Liver (tissue), 9 donors: ENCODE measurements around the gene R3HCC1L. TPM values are rescaled to one million over a fixed set of nuclear protein-coding genes. Genes with fewer than 3 reads are reported as not detected.

Source experiments
- DNase-seq: peaks from one replicate; pipeline ENCODE4 v3.0.0-alpha.2; 2017; ENCODE audit warnings: low spot score
- H3K27ac ChIP-seq, 2 donors: one replicate each; pipeline ENCODE4 v1.7.0; 2013; ENCODE audit warnings: inconsistent platforms in 2 of 2, low read length in 2 of 2, control low read depth in 1 of 2, low read depth in 1 of 2, mild to moderate bottlenecking in 1 of 2
- H3K27me3 ChIP-seq, 4 donors: one replicate each; pipeline versions ENCODE4 v1.6.1 to v1.7.0; 2013; ENCODE audit warnings: low read length in 3 of 4, inconsistent platforms in 1 of 4, mild to moderate bottlenecking in 1 of 4, moderate library complexity in 1 of 4; ENCODE audit not compliant: control insufficient read depth in 4 of 4, insufficient read depth in 4 of 4
- H3K36me3 ChIP-seq, 4 donors: one replicate each; pipeline versions ENCODE4 v1.6.1 to v1.7.0; 2013; ENCODE audit warnings: low read length in 3 of 4, mild to moderate bottlenecking in 3 of 4, low read depth in 1 of 4, moderate library complexity in 1 of 4; ENCODE audit not compliant: control insufficient read depth in 4 of 4, insufficient read depth in 3 of 4
- H3K4me1 ChIP-seq, 4 donors: one replicate each; pipeline versions ENCODE4 v1.6.1 to v1.7.0; 2013; ENCODE audit warnings: low read length in 3 of 4, mild to moderate bottlenecking in 3 of 4, moderate library complexity in 1 of 4; ENCODE audit not compliant: control insufficient read depth in 4 of 4, insufficient read depth in 4 of 4
- H3K4me3 ChIP-seq, 3 donors: one replicate each; pipeline versions ENCODE4 v1.6.1 to v1.7.0; 2013; ENCODE audit warnings: low read length in 3 of 3, control low read depth in 1 of 3, low read depth in 1 of 3, mild to moderate bottlenecking in 1 of 3
- H3K9ac ChIP-seq, 2 donors: one replicate each; pipeline ENCODE4 v1.7.0; 2013; ENCODE audit warnings: low read length in 2 of 2, mild to moderate bottlenecking in 2 of 2, moderate library complexity in 2 of 2, control low read depth in 1 of 2, low read depth in 1 of 2
- H3K9me3 ChIP-seq, 4 donors: one replicate each; pipeline versions ENCODE4 v1.6.1 to v1.7.0; 2013; ENCODE audit warnings: low read length in 3 of 4; ENCODE audit not compliant: control insufficient read depth in 4 of 4
- EGR1 ChIP-seq, 2 donors: IDR thresholded peaks; 2 replicates each; pipeline ENCODE4 v1.6.1; 2016 to 2018; ENCODE audit warnings: antibody characterized with exemption in 2 of 2, low read depth in 2 of 2
- FOXA1 ChIP-seq: IDR thresholded peaks from 2 replicates; pipeline ENCODE4 v1.6.1; 2016; ENCODE audit warnings: antibody characterized with exemption
- FOXA2 ChIP-seq: IDR thresholded peaks from 2 replicates; pipeline ENCODE4 v1.6.1; 2016; ENCODE audit warnings: antibody characterized with exemption
- GABPA ChIP-seq, 2 donors: IDR thresholded peaks in 1 of 2; conservative IDR thresholded peaks in 1 of 2; 2 replicates each; pipeline ENCODE4 v1.6.1; 2016; ENCODE audit warnings: antibody characterized with exemption in 2 of 2, mild to moderate bottlenecking in 1 of 2, moderate library complexity in 1 of 2
- HNF4A ChIP-seq, 2 donors: conservative IDR thresholded peaks; 2 replicates each; pipeline ENCODE4 v1.6.1; 2016; ENCODE audit warnings: antibody characterized with exemption in 2 of 2, mild to moderate bottlenecking in 2 of 2
- JUND ChIP-seq, 2 donors: IDR thresholded peaks; 2 replicates each; pipeline ENCODE4 v1.6.1; 2016; ENCODE audit warnings: antibody characterized with exemption in 2 of 2
- NR2F2 ChIP-seq: IDR thresholded peaks from 2 replicates; pipeline ENCODE4 v1.6.1; 2016; ENCODE audit warnings: antibody characterized with exemption
- RAD21 ChIP-seq, 2 donors: IDR thresholded peaks; 2 replicates each; pipeline ENCODE4 v1.6.1; 2016; ENCODE audit warnings: antibody characterized with exemption in 2 of 2, mild to moderate bottlenecking in 2 of 2
- SP1 ChIP-seq: IDR thresholded peaks from 2 replicates; pipeline ENCODE4 v1.6.1; 2018; ENCODE audit warnings: antibody characterized with exemption, mild to moderate bottlenecking
- TAF1 ChIP-seq: conservative IDR thresholded peaks from 2 replicates; pipeline ENCODE4 v1.6.1; 2016; ENCODE audit warnings: antibody characterized with exemption, mild to moderate bottlenecking
- YY1 ChIP-seq: IDR thresholded peaks from 2 replicates; pipeline ENCODE4 v1.6.1; 2016; ENCODE audit warnings: antibody characterized with exemption, mild to moderate bottlenecking
- WGBS: extraction: QIAGEN DNeasy Blood & Tissue Kit; methylation state at CpG from one replicate; pipeline ENCODE4 v1.1.7; 2013; 5-methylcytosine and 5-hydroxymethylcytosine counted together
- polyA plus RNA-seq, 2 donors: library from polyadenylated mRNA; stranded (reverse) in 1 of 2; unstranded in 1 of 2; fragments of 200-250 nt in 1 of 2; fragments of >200 nt in 1 of 2; fragmentation: Nextera tagmentation in 1 of 2; extraction: Ambion mirVana in 1 of 2; gene quantifications; one replicate each; pipeline versions ENCODE4 v1.2.1 to v1.2.3, GENCODE V29; 2013 to 2015
- total RNA-seq, 2 donors: library from RNA; depleted of rRNA; stranded (reverse); fragments of >200 nt; gene quantifications; one replicate each; pipeline ENCODE4 v1.2.3, GENCODE V29; 2014
- TF ChIP-seq, protein P1 (sequence below): IDR thresholded peaks from 2 replicates; pipeline ENCODE4 v1.6.1; 2016; ENCODE audit warnings: antibody characterized with exemption
- TF ChIP-seq, protein P2 (sequence below): IDR thresholded peaks from 2 replicates; pipeline ENCODE4 v1.6.1; 2016; ENCODE audit warnings: antibody characterized with exemption
- TF ChIP-seq, protein P3 (sequence below): IDR thresholded peaks from 2 replicates; pipeline ENCODE4 v1.6.1; 2016; ENCODE audit warnings: antibody characterized with exemption
- TF ChIP-seq, protein P4 (sequence below): fragments of 150-350 bp; IDR thresholded peaks from 2 replicates; pipeline ENCODE4 v1.5.1; 2017; ENCODE audit warnings: improper control_type of control experiment, low read depth, low read length; ENCODE audit not compliant: missing input control
- TF ChIP-seq, protein P5 (sequence below): IDR thresholded peaks from 2 replicates; pipeline ENCODE4 v1.6.1; 2016; ENCODE audit warnings: antibody characterized with exemption, mild to moderate bottlenecking
- donor health status: healthy.
- donor health status: healthy.
- donor health status: healthy.
- donor health status: healthy.
- donor health status: healthy.

Gene R3HCC1L
- total and polyA plus RNA-seq, 4 donors: 3.2 to 11.2 (median 7.4) TPM

DNA sequence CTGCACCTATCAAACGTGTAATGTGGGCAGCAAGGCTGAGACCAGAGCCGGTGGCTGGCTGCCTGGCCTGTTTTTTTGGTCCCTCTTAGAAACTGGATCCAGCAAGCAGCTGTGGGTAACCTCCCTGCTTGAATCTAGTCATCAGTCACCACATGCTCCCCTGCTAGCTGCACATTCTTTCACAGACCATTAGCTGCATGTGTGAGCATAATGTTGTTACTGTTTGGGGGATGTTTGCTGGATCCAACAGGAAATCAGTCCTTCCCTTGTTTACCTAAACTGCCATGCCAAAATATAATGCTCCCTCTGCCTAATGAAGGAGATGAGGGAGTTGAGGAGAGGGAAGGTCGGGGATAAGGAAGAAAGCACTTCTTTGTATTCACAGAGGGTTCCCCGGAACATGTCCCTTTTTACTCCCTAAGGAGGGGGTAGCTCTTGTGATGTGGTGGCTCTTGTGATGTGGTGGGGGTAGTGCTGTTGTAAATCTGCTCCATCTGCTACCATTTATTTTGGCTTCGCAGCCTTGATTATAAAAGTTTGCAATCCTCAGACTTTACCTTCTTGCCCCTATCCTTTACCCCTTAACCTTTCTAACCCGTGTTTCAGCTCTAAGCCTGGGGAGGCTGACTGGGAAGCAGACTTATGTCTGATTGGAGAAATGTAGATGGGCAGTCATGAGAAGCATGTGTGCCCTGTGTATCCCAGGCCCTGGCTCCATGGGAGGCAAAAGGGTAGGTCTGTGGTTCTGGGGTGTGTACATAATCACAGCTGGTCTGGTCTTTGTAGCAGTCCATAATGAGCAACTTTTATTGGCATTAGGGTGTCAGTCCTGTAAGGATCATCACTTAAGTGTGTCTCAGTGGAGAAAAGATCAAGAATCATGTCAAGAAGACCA, 112.7 kb downstream of the R3HCC1L start:
- H3K36me3 ChIP-seq: peaks cover 3 to 29% (median 23%) of the 10 kb centered on the region in 4 donors
- DNase-seq: no peak

DNA sequence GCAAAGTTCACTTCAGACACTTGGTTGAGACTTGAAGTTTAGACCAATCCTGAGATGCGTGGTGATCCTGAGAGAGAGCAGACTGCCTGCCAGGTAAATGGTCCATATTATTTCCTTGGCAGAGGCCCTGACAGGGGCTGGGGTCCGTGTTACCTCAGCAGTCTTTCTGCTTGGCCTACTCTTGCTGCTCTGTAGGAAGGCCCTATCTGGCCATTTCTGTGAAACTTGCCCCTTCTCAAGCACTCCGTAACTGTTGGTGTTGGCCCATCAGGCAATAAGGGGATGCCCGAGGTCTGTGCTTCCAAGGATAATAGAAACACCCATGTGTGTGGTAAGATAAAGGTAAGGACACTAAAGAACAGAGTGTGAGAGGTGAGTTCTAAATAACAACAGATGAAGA, 113.6 kb downstream of the R3HCC1L start:
- no peak overlapping the region for H3K4me3 ChIP-seq
- no peaks in the 10 kb centered on the region for H3K9me3 ChIP-seq
- peaks cover 3 to 29% (median 21%) of the 10 kb centered on the region in 4 donors for H3K36me3 ChIP-seq
- no peak overlapping the region for H3K27ac ChIP-seq
- H3K27me3 ChIP-seq: no peaks in the 10 kb centered on the region
- 93% methylated on average over 4 of the region's 4 CpGs for WGBS
- no peak overlapping the region for H3K9ac ChIP-seq
- DNase-seq: no peak
- peaks cover 0 to 8% (median 2%) of the 10 kb centered on the region in 4 donors for H3K4me1 ChIP-seq
- TF ChIP-seq, protein P1, sequence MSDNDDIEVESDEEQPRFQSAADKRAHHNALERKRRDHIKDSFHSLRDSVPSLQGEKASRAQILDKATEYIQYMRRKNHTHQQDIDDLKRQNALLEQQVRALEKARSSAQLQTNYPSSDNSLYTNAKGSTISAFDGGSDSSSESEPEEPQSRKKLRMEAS: no peak
- no peak for TF ChIP-seq YY1
- TF ChIP-seq, protein P2, sequence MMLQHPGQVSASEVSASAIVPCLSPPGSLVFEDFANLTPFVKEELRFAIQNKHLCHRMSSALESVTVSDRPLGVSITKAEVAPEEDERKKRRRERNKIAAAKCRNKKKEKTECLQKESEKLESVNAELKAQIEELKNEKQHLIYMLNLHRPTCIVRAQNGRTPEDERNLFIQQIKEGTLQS: no peak
- TF ChIP-seq, protein P3, sequence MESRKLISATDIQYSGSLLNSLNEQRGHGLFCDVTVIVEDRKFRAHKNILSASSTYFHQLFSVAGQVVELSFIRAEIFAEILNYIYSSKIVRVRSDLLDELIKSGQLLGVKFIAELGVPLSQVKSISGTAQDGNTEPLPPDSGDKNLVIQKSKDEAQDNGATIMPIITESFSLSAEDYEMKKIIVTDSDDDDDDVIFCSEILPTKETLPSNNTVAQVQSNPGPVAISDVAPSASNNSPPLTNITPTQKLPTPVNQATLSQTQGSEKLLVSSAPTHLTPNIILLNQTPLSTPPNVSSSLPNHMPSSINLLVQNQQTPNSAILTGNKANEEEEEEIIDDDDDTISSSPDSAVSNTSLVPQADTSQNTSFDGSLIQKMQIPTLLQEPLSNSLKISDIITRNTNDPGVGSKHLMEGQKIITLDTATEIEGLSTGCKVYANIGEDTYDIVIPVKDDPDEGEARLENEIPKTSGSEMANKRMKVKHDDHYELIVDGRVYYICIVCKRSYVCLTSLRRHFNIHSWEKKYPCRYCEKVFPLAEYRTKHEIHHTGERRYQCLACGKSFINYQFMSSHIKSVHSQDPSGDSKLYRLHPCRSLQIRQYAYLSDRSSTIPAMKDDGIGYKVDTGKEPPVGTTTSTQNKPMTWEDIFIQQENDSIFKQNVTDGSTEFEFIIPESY: no peak
- TF ChIP-seq EGR1 (IDR thresholded peaks at IDR 0.05; ENCODE audit: low read depth in 2 of 2): no peak
- TF ChIP-seq FOXA1: no peak
- no peak for TF ChIP-seq TAF1
- TF ChIP-seq, protein P4, sequence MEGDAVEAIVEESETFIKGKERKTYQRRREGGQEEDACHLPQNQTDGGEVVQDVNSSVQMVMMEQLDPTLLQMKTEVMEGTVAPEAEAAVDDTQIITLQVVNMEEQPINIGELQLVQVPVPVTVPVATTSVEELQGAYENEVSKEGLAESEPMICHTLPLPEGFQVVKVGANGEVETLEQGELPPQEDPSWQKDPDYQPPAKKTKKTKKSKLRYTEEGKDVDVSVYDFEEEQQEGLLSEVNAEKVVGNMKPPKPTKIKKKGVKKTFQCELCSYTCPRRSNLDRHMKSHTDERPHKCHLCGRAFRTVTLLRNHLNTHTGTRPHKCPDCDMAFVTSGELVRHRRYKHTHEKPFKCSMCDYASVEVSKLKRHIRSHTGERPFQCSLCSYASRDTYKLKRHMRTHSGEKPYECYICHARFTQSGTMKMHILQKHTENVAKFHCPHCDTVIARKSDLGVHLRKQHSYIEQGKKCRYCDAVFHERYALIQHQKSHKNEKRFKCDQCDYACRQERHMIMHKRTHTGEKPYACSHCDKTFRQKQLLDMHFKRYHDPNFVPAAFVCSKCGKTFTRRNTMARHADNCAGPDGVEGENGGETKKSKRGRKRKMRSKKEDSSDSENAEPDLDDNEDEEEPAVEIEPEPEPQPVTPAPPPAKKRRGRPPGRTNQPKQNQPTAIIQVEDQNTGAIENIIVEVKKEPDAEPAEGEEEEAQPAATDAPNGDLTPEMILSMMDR: no peak
- no peak for TF ChIP-seq FOXA2

More for the DNA sequence above, 112.7 kb downstream of the R3HCC1L start:
- no peak for TF ChIP-seq NR2F2
- TF ChIP-seq FOXA1: no peak
- TF ChIP-seq, protein P5, sequence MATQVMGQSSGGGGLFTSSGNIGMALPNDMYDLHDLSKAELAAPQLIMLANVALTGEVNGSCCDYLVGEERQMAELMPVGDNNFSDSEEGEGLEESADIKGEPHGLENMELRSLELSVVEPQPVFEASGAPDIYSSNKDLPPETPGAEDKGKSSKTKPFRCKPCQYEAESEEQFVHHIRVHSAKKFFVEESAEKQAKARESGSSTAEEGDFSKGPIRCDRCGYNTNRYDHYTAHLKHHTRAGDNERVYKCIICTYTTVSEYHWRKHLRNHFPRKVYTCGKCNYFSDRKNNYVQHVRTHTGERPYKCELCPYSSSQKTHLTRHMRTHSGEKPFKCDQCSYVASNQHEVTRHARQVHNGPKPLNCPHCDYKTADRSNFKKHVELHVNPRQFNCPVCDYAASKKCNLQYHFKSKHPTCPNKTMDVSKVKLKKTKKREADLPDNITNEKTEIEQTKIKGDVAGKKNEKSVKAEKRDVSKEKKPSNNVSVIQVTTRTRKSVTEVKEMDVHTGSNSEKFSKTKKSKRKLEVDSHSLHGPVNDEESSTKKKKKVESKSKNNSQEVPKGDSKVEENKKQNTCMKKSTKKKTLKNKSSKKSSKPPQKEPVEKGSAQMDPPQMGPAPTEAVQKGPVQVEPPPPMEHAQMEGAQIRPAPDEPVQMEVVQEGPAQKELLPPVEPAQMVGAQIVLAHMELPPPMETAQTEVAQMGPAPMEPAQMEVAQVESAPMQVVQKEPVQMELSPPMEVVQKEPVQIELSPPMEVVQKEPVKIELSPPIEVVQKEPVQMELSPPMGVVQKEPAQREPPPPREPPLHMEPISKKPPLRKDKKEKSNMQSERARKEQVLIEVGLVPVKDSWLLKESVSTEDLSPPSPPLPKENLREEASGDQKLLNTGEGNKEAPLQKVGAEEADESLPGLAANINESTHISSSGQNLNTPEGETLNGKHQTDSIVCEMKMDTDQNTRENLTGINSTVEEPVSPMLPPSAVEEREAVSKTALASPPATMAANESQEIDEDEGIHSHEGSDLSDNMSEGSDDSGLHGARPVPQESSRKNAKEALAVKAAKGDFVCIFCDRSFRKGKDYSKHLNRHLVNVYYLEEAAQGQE: no peak
- TF ChIP-seq YY1: no peak
- no peak for TF ChIP-seq SP1
- no peak for TF ChIP-seq RAD21 (IDR thresholded peaks at IDR 0.05)
- TF ChIP-seq, protein P3: no peak
- no peak for TF ChIP-seq HNF4A (conservative IDR thresholded peaks at IDR 0.05)
- no peak for TF ChIP-seq TAF1
- no peak for TF ChIP-seq GABPA (IDR thresholded peaks at IDR 0.05 in 1 of 2, conservative IDR thresholded peaks at IDR 0.05 in 1 of 2)
- no peak for TF ChIP-seq EGR1 (IDR thresholded peaks at IDR 0.05; ENCODE audit: low read depth in 2 of 2)
- no peak for TF ChIP-seq JUND (IDR thresholded peaks at IDR 0.05)
- Histone ChIP-seq H3K27ac (no peak overlapping the region), H3K9ac (no peak overlapping the region), H3K4me3 (no peak overlapping the region), H3K27me3 (no peaks in the 10 kb centered on the region), H3K9me3 (no peaks in the 10 kb centered on the region), H3K4me1 (peaks cover 0 to 8% (median 2%) of the 10 kb centered on the region in 4 donors)
- WGBS: 89% methylated on average over 6 of the region's 6 CpGs
